ENCODE data around the gene CABCOCO1. TPM values are rescaled to one million over a fixed set of nuclear protein-coding genes. Genes with fewer than 3 reads are reported as not detected.

Gene CABCOCO1
- total and polyA plus RNA-seq, 2 of the 13 experiments (the other 11 are each of a cell fraction or from before 2014, with no cell fraction given), result not detected

- H3K27ac ChIP-seq (ENCODE audit: extremely low read length, insufficient read depth, low read length), result no peak overlapping the region
- no TSS peak for BruUV-seq (replicated peaks)
- POLR2A ChIA-PET, result no interaction called here
Measured at GRCh38 chr10:61742812-61743211, 80.1 kb downstream of the CABCOCO1 start.

GRCh38 chr10:61744469-61744868 lies 81.7 kb downstream of the CABCOCO1 start:
- CTCF ChIA-PET (ENCODE audit: low intra/inter-chr PET ratio, low total read pairs), result no interaction called here
- TF ChIP-seq ZNF850 (CRISPR knock-in tag; conservative IDR thresholded peaks at IDR 0.05), result no peak
- peak; percentile 34; the same call in 1 of the 2 replicates for TF ChIP-seq CTCF (CRISPR knock-in tag; IDR thresholded peaks at IDR 0.05)
- no peak for TF ChIP-seq ZNF619 (CRISPR knock-in tag; IDR thresholded peaks at IDR 0.05)
- 0 out of 2 replicates have a peak, but pooled peaks have one; percentile 17 for TF ChIP-seq STAG1 (CRISPR knock-in tag; IDR thresholded peaks at IDR 0.05)
- H3K4me3 ChIP-seq (replicated peaks in 1 of 3; ENCODE audit: insufficient read depth in 1 of 3, low read depth in 2 of 3, low read length in 3 of 3), result no peak overlapping the region
- intact Hi-C loops (cut with micrococcal nuclease; ENCODE audit: unreplicated experiment) (no loop called here), in situ Hi-C loops (cut with HindIII; ENCODE audit: extremely low pct_ligation_motif_present, low pct_unique_long_range_greater_than_20kb) (no loop called here)
- no peak overlapping the region for H3K4me2 ChIP-seq (ENCODE audit: low read depth, low read length)
- H4K20me1 ChIP-seq (ENCODE audit: insufficient read depth, low read length), result no peaks in the 10 kb centered on the region
- POLR2A ChIA-PET, result no interaction called here
- 87% methylated on average over 1 of the region's 1 CpG for WGBS (ENCODE audit: low lambda C conversion rate)
- H2AFZ ChIP-seq (ENCODE audit: low read length), result no peak overlapping the region
- no peaks in the 10 kb centered on the region for H3K79me2 ChIP-seq (ENCODE audit: insufficient read depth, low read length)
- FAIRE-seq (no peak), DNase-seq (ENCODE audit: low spot score) (no peak), ATAC-seq (no peak)
- no peaks in the 10 kb centered on the region for H3K27me3 ChIP-seq (ENCODE audit: control insufficient read depth in 1 of 2, insufficient read depth in 2 of 2, low read length in 2 of 2)
- H3K36me3 ChIP-seq (replicated peaks in 1 of 2; ENCODE audit: control insufficient read depth in 1 of 2, insufficient read depth in 2 of 2, low read length in 2 of 2), result no peaks in the 10 kb centered on the region
- no peak overlapping the region for H3K27ac ChIP-seq (ENCODE audit: extremely low read length, insufficient read depth, low read length)
- H3K9me3 ChIP-seq (ENCODE audit: low read length), result peaks cover 4% of the 10 kb centered on the region; the same call in 1 of the 2 replicates
- no peak overlapping the region for H3K9ac ChIP-seq (ENCODE audit: insufficient read depth, low read depth, low read length)
- H3K4me1 ChIP-seq (ENCODE audit: insufficient read depth, low read length), result peaks cover 14% of the 10 kb centered on the region
- BruUV-seq (replicated peaks), result no TSS peak

More at GRCh38 chr10:61742812-61743211, 80.1 kb downstream of the CABCOCO1 start:
- no peak overlapping the region for H2AFZ ChIP-seq (ENCODE audit: low read length)
- peaks cover 11% of the 10 kb centered on the region for H3K4me1 ChIP-seq (ENCODE audit: insufficient read depth, low read length)
- no peaks in the 10 kb centered on the region for H4K20me1 ChIP-seq (ENCODE audit: insufficient read depth, low read length)
- intact Hi-C loops (cut with micrococcal nuclease; ENCODE audit: unreplicated experiment), result no loop called here
- CTCF ChIA-PET (ENCODE audit: low intra/inter-chr PET ratio, low total read pairs), result no interaction called here
- no peak for DNase-seq (ENCODE audit: low spot score)
- H3K36me3 ChIP-seq (replicated peaks in 1 of 2; ENCODE audit: control insufficient read depth in 1 of 2, insufficient read depth in 2 of 2, low read length in 2 of 2), result no peaks in the 10 kb centered on the region
- peaks cover 4% of the 10 kb centered on the region; the same call in 1 of the 2 replicates for H3K9me3 ChIP-seq (ENCODE audit: low read length)
- 90% methylated on average over 1 of the region's 1 CpG for WGBS (ENCODE audit: low lambda C conversion rate)
- no peak for TF ChIP-seq NR2C2 (CRISPR knock-in tag; IDR thresholded peaks at IDR 0.05; ENCODE audit: borderline replicate concordance)
- H3K79me2 ChIP-seq (ENCODE audit: insufficient read depth, low read length), result no peaks in the 10 kb centered on the region
- H3K4me3 ChIP-seq (replicated peaks in 1 of 3; ENCODE audit: insufficient read depth in 1 of 3, low read depth in 2 of 3, low read length in 3 of 3), result no peak overlapping the region
- no peak overlapping the region for H3K4me2 ChIP-seq (ENCODE audit: low read depth, low read length)
- no peak overlapping the region for H3K9ac ChIP-seq (ENCODE audit: insufficient read depth, low read depth, low read length)
- no peak for ATAC-seq
- H3K27me3 ChIP-seq (ENCODE audit: control insufficient read depth in 1 of 2, insufficient read depth in 2 of 2, low read length in 2 of 2), result no peaks in the 10 kb centered on the region
- no peak for FAIRE-seq
- in situ Hi-C loops (cut with HindIII; ENCODE audit: extremely low pct_ligation_motif_present, low pct_unique_long_range_greater_than_20kb), result no loop called here

All from HepG2 (cell line).